Left ventricle myocardium inferior (tissue), 1 donor: ENCODE results near the gene C14orf39. TPM values are rescaled to one million over a fixed set of nuclear protein-coding genes. Genes with fewer than 3 reads are reported as not detected.
"Not testable (repeated sequence)": the region's sequence is repeated elsewhere in the genome, so short reads cannot be mapped to it uniquely, and the experiment has no call there.

Source experiments
- DNase-seq: peaks from one replicate; pipeline ENCODE4 v3.0.0-alpha.2; 2020
- H3K27ac ChIP-seq: fragments of 200-600 bp; replicated peaks from 2 replicates; pipeline ENCODE4 v1.8.0; 2021
- H3K27me3 ChIP-seq: fragments of 200-600 bp; 2 replicates; pipeline ENCODE4 v1.8.0; 2021; ENCODE audit warnings: low read depth
- H3K36me3 ChIP-seq: fragments of 200-600 bp; 2 replicates; pipeline ENCODE4 v1.8.0; 2021
- H3K4me1 ChIP-seq: fragments of 200-600 bp; 2 replicates; pipeline ENCODE4 v1.8.0; 2021
- H3K4me3 ChIP-seq: fragments of 200-600 bp; 2 replicates; pipeline ENCODE4 v1.8.0; 2021; ENCODE audit warnings: mild to moderate bottlenecking, moderate library complexity
- H3K9me3 ChIP-seq: fragments of 200-600 bp; replicated peaks from 2 replicates; pipeline ENCODE4 v1.8.0; 2021
- intact Hi-C: fragments of 100-400 bp; cut with micrococcal nuclease; formaldehyde crosslinking; loops from one replicate; pipeline ENCODE4 v1.11.0; 2022
- total RNA-seq: library from RNA; stranded (reverse); fragmentation: NEBNext Ultra II Directional; extraction: Animal tissue kit (Norgen Biotek cat#: 25700); gene quantifications from one replicate; pipeline ENCODE4 v1.2.1, GENCODE V29; 2021
- TF ChIP-seq, protein P1 (sequence below): fragments of 200-600 bp; IDR thresholded peaks from 2 replicates; pipeline ENCODE4 v1.8.0; 2021; ENCODE audit warnings: antibody characterized with exemption, mild to moderate bottlenecking, borderline replicate concordance
- donor health status: DM: no; HTN: yes; CAD: no; lungs with severe emphysema.

The C14orf39 gene
- total RNA-seq, 1 donor from 2014 or later: not detected

GRCh38 chr14:60485057-60485597 is 736 bp downstream of the C14orf39 start:
- Histone ChIP-seq H3K4me3 (peak overlapping the region; percentile 49), H3K4me1 (peaks cover 11% of the 10 kb centered on the region), H3K36me3 (no peaks in the 10 kb centered on the region), H3K27me3 (peaks cover 98% of the 10 kb centered on the region), H3K9me3 (peaks cover 11% of the 10 kb centered on the region), H3K27ac (no peak overlapping the region)
- intact Hi-C loops: no loop called here
- TF ChIP-seq, protein P1, sequence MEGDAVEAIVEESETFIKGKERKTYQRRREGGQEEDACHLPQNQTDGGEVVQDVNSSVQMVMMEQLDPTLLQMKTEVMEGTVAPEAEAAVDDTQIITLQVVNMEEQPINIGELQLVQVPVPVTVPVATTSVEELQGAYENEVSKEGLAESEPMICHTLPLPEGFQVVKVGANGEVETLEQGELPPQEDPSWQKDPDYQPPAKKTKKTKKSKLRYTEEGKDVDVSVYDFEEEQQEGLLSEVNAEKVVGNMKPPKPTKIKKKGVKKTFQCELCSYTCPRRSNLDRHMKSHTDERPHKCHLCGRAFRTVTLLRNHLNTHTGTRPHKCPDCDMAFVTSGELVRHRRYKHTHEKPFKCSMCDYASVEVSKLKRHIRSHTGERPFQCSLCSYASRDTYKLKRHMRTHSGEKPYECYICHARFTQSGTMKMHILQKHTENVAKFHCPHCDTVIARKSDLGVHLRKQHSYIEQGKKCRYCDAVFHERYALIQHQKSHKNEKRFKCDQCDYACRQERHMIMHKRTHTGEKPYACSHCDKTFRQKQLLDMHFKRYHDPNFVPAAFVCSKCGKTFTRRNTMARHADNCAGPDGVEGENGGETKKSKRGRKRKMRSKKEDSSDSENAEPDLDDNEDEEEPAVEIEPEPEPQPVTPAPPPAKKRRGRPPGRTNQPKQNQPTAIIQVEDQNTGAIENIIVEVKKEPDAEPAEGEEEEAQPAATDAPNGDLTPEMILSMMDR: no peak
- DNase-seq: no peak

DNA sequence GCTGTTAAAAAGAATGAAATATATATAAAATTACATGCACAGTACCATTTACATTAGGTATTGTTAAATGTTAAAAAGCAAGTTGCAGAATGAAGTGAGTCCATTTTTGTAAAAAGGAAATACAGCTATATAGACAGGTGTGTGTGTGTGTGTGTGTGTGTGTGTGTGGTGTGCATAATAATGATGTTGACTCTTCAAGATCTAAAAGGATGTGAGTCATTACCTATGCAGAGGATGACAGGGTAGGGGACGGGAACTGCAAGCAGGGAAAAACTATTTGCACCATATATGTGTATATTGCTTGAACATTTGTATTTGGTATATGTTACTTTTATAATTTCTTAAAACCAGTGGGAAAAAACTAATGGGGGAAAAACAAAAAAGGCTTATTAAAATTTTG is 3.1 kb downstream of the C14orf39 start:
- H3K27ac ChIP-seq: no peak overlapping the region
- DNase-seq: no peak
- TF ChIP-seq, protein P1: no peak
- no peaks in the 10 kb centered on the region for H3K36me3 ChIP-seq
- intact Hi-C loops: no loop called here
- peaks cover 77% of the 10 kb centered on the region for H3K27me3 ChIP-seq
- no peak overlapping the region for H3K4me3 ChIP-seq
- H3K4me1 ChIP-seq: peaks cover 11% of the 10 kb centered on the region
- H3K9me3 ChIP-seq: peaks cover 21% of the 10 kb centered on the region

GRCh38 chr14:60480248-60480647 is 5.6 kb downstream of the C14orf39 start:
- intact Hi-C loops: not testable (repeated sequence)

DNA sequence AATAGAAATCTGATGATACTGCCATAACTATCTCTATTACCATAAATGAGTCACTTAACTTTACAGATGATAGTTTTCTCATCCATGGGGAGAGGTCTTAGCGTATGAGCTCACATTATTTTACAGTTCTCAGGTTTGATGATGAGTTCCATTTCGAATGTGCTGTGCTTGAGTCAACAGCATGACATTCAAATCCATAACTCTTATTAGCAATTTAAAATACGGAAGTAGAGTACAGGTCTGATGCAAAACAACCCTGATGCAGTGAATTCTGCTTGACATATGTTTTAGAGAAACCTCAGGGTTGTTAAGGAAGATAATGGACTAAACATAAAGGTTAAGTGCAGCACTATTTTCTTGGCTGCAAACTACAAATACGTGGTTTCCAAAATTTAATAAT is 30.0 kb downstream of the C14orf39 start:
- Histone ChIP-seq H3K27me3 (peaks cover 8% of the 10 kb centered on the region), H3K9me3 (peaks cover 1% of the 10 kb centered on the region), H3K36me3 (no peaks in the 10 kb centered on the region), H3K4me3 (no peak overlapping the region), H3K27ac (no peak overlapping the region), H3K4me1 (no peaks in the 10 kb centered on the region)
- TF ChIP-seq, protein P1: no peak
- intact Hi-C loops: no loop called here
- no peak for DNase-seq

More at GRCh38 chr14:60480248-60480647, 5.6 kb downstream of the C14orf39 start:
- H3K27me3 ChIP-seq: peaks cover 52% of the 10 kb centered on the region
- not testable (repeated sequence) for H3K27ac ChIP-seq, DNase-seq, H3K4me1 ChIP-seq, H3K4me3 ChIP-seq, H3K36me3 ChIP-seq
- peaks cover 21% of the 10 kb centered on the region for H3K9me3 ChIP-seq

- intact Hi-C loops: no loop called here
- TF ChIP-seq, protein P1: no peak
- Histone ChIP-seq H3K9me3 (peaks cover 13% of the 10 kb centered on the region), H3K36me3 (no peaks in the 10 kb centered on the region), H3K27ac (no peak overlapping the region), H3K4me3 (no peak overlapping the region), H3K27me3 (no peaks in the 10 kb centered on the region), H3K4me1 (no peaks in the 10 kb centered on the region)
- no peak for DNase-seq
Observed at GRCh38 chr14:60430276-60430675, 55.6 kb downstream of the C14orf39 start.

- Histone ChIP-seq H3K27ac (no peak overlapping the region), H3K4me1 (no peaks in the 10 kb centered on the region), H3K4me3 (no peak overlapping the region), H3K27me3 (peaks cover 4% of the 10 kb centered on the region), H3K9me3 (peaks cover 11% of the 10 kb centered on the region), H3K36me3 (no peaks in the 10 kb centered on the region)
- no peak for DNase-seq
- intact Hi-C loops: no loop called here
- TF ChIP-seq, protein P1: no peak
Observed at GRCh38 chr14:60420050-60420449, 65.8 kb downstream of the C14orf39 start.

GRCh38 chr14:60397550-60397949 is 88.3 kb downstream of the C14orf39 start:
- intact Hi-C loops, H3K36me3 ChIP-seq, H3K4me1 ChIP-seq, DNase-seq, H3K27me3 ChIP-seq, H3K4me3 ChIP-seq, H3K27ac ChIP-seq: not testable (repeated sequence)
- peaks cover 23% of the 10 kb centered on the region for H3K9me3 ChIP-seq
